NCI-H2227 (cell line): Measurements from ENCODE around the gene SCYGR5.
"Not testable (repeated sequence)": the region's sequence is repeated elsewhere in the genome, so short reads cannot be mapped to it uniquely, and the experiment has no call there.

Source experiments
- DNase-seq: peaks from one replicate; lab custom pipeline; 2025; ENCODE audit not compliant: unreplicated experiment; lab: John Stamatoyannopoulos, UW

The SCYGR5 gene, protein sequence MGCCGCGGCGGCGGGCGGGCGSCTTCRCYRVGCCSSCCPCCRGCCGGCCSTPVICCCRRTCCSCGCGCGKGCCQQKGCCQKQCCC

DNA sequence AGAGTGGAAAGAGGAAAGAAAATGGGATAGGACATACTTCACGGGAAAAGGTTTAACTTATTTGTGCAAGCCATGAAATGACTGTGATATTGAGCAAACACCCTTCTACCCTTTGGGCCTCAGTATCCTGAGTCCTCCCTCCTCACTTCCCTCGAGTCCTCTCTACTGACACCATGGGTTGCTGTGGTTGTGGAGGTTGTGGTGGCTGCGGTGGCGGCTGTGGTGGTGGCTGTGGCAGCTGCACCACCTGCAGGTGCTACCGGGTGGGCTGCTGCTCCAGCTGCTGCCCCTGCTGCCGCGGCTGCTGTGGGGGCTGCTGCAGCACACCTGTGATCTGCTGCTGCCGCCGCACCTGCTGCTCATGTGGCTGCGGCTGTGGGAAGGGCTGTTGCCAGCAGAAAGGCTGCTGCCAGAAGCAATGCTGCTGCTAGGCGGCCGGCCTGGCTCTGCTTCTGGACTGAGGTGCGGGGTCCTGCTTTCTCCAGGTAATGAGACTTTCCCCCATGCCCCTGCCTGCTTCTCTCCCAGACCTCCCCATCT, at the start of gene SCYGR5:
TSS of gene SCYGR5 (plus strand) at position 174 of the 540 bp plus-strand sequence. CDS start at position 174, 0 bp downstream.
- DNase-seq, result not testable (repeated sequence)

- DNase-seq, result no peak
These were observed 49.0 kb upstream of the SCYGR5 start, which contains the start of gene SCYGR4 for GRCh38 chr2:227617316-227618230. Gene SCYGR4 (plus strand): TSS chr2:227617498. CDS start chr2:227617498, 0 bp downstream.

- DNase-seq, result no peak
These were observed 43.4 kb upstream of the SCYGR5 start for GRCh38 chr2:227623226-227623625.

- DNase-seq, result no peak
These were observed 41.2 kb upstream of the SCYGR5 start for GRCh38 chr2:227625420-227625819.

DNA sequence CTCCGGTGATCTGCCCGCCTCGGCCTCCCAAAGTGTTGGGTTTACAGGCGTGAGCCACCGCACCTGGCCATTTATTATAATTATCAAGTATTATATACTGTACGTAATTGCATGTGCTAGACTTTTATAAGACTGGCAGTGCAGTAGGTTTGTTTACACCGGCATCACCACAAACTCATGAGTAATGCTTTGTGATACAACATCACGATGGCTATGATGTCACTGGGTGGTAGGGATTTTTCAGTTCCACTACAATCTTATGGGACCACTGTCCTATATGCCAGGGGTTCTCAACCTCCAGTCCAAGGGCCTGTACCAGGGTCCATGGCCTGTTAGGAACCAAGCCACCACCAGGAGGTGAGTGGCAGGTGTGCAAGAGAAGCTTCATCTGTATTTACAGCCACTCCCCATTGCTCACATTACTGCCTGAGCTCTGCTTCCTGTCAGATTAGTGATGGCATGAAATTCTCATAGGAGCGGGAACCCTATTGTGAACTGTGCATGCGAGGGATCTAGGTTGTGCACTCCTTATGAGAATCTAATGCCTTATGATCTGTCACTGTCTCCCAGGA, 39.9 kb upstream of the SCYGR5 start:
- no peak for DNase-seq

DNA sequence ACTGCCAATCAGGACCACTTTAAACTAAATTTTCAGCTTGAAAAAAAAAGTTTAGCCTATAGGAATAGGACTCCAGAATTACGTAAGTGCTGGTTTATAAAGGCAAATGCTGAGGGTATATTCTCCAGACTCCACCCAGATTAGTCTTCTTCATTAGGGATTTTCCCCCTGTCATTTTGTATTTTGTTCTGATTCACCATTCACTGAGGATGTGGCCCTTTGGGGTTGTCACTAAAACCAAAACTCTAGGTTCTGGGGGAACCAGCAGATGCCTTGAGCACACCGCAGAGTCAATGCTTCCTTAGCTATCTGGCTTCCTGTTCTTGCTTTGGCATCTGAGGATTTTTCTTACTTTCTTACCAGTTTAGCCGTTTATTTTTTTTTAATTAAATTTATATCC, 38.8 kb upstream of the SCYGR5 start:
- DNase-seq, result no peak

DNA sequence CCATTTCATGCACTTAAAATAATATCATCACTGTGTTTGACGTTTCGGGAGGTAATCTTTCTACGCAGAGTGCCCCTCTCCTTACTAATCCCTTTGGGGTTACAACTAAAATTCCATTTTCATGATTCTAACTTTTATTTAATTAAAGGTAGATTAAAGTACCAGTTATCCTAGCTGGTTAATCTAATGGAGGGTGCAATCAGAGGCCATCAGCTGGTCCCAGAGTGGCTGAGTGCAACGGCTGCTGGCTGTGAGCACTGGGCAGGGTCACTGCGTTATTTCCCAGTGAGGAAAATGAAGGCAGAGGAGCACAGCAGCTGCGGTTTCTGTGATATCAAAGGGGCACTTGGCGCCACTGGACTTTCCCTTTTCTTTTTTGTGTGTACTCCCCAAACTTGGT, 37.2 kb upstream of the SCYGR5 start:
- no peak for DNase-seq

DNA sequence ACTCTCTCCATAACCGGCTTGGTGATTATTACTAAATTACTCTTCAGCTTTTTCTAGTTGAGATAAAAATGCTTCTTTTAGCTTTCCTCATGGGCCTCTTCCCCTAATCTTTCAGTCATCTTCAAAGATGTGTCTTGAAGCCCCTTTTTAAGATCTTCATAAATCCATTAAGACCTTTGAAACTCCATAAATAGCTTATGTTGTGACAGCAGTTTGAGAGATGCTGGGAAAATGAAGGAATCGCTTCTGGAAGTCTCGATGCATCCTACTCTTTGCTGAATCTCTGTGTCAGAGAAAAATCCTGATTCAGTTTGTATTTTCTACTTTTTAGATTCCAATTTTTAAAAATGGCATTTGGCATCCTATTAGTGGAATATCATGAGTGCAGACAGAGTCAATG, 36.3 kb upstream of the SCYGR5 start:
- no peak for DNase-seq

DNA sequence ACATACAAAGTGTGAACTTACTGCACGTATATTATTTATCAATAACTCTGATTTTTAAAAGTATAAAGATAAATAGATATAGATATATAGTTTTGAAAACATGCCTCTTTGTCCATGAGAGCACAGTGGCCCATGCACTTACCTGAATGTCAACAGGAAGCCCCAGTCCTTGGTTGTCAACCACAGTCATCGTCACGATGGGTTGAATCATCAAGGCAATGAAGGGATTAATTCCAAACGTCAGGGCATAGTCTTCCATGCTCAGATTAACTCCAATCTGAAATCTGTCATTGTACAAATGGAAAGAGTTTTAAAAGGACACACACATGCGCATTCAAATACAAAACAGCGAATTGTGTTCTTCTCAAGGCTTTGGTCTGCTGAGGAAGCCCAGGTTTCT, 33.8 kb upstream of the SCYGR5 start:
- no peak for DNase-seq

GRCh38 chr2:227634201-227634600, 32.4 kb upstream of the SCYGR5 start:
- no peak for DNase-seq

- DNase-seq, result no peak
These were observed 23.9 kb upstream of the SCYGR5 start for GRCh38 chr2:227642656-227643055.

DNA sequence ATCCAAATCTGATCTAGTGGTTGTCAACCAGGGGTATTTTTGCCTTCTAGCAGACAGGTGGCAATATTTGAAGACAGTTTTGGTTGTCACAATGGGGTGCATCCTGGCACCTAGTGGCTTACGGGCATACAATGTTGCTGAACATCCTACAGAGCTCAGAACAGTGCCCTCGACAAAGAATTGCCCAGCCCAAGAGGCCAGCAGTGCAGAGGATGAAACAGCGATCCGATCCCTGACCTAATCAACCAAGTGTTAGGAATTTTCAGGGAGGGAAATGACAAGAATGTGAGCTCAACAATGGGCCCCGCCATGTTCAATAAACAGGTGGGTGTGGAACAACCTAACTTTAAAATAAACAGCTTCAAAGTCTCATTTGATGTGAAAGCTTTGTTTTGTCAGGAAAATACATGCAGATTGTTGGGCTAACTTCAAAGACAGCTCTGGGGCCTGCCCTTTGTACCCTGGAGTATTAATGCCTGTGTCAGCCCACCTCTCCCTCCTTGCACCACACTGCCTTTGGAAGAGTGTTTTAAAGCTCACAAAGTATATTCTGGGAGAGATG, 22.5 kb upstream of the SCYGR5 start:
- DNase-seq, result no peak

- no peak for DNase-seq
These were observed 13.2 kb upstream of the SCYGR5 start for GRCh38 chr2:227653419-227653818.

DNA sequence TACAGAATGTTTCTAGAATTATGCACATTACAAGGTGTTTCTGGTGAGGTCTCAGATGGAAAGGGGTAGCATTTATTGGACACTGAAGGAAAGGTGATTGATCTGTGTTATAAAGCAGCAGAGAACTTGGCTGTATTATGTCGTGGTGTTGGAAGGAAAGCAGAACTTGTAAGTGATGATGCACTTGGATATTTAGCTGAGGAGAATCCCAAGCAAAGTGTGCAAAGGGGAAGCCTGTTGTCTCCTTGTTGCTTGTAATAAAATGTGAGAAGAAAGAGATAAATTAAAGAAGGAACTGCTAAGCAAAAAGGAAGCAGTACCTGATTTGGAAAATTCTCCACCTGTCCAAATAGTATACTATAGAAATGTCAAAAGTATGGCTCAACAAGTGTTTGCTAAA, 12.2 kb upstream of the SCYGR5 start:
- DNase-seq, result no peak

GRCh38 chr2:227655454-227655853, 11.2 kb upstream of the SCYGR5 start:
- DNase-seq, result no peak

DNA sequence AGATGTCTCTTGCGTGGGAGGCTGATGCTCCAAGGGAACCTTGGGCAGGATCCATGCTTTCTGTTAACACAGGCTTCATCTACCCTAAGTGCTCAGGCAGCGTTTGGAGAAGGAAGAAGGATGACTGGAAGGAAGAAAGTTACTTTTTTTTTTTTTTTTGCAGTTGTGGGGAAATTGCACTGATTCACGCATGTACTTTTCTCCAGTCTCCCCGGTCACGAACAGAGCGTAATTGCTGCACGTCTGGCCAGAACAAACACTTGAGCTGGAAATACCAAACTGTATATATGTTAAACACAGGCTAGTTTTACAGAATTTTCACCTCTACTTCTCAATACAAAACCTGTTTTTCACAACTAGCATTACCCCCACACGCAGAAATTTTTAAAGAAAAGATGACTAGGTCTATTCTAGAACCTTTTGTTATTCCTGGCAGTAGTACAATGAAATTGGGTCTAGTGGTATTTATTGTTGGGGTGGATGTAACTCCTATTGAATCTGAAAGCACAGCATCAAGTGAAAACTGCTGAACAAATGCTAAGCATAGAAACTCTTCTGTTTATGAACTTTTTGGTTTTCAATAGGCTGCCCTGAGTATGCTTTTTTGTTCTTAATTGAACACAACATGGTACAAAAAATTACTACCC, 9.3 kb upstream of the SCYGR5 start:
- no peak for DNase-seq

- DNase-seq, result no peak
These were observed 5.5 kb upstream of the SCYGR5 start for GRCh38 chr2:227661025-227661649.

GRCh38 chr2:227661827-227662226, 4.8 kb upstream of the SCYGR5 start:
- no peak for DNase-seq

DNA sequence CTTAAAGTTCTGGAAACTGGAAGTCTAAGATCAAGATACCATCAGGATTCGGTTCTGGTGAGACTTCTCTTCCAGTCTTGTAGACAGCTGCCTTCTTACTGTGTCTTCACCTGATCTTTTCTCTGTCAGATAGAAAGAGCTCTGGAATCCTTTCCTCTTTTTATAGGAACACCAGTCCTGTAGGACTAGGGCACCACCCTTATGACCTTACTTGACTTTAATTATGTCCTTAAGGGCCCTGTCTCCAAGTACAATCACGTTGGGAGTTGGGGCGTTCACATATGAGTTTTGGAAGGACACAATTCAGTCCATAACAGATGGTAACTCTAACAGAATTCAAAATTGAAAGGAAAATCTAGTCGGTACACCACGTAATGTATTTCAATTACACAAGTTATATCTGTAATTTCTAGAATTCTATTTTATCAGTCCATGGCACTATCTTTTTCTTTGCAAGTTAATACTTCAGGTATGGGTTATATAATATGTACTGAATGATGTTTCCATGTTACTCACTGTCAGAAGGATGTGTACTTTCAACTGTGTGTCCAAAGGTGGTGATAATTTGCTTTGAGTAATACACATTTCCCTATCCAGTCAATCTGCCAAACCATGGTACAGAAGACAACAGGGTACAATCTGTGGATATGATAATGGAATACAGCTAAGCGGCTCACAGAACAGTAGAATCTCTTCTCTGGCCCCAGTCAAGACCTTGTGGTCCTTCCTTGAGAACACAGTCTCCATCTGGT, 1.2 kb upstream of the SCYGR5 start:
- DNase-seq, result no peak
